GM18951 (cell line): ENCODE measurements around the gene FOSL1.

Experiments used
- POLR2A ChIP-seq: IDR thresholded peaks from 4 replicates; pipeline ENCODE4 v1.6.1; 2011; ENCODE audit warnings: mild to moderate bottlenecking; ENCODE audit not compliant: insufficient read length, insufficient read depth; ENCODE audit errors: extremely low read depth
- in situ Hi-C: fragments of 300-500 bp; cut with MboI; formaldehyde crosslinking; loops from one replicate; pipeline ENCODE4 v1.12.0; 2022; ENCODE audit warnings: low sequenced_read_pairs, mixed read lengths, inconsistent platforms; ENCODE audit not compliant: unreplicated experiment

Gene FOSL1

GRCh38 chr11:65917434-65918210 lies 17.4 kb upstream of the FOSL1 start:
- in situ Hi-C loops: no loop called here
- TF ChIP-seq POLR2A: no peak

- in situ Hi-C loops: no loop called here
- no peak for TF ChIP-seq POLR2A
Observed at GRCh38 chr11:65917077-65917433, 16.9 kb upstream of the FOSL1 start.

GRCh38 chr11:65916391-65916790 lies 16.2 kb upstream of the FOSL1 start:
- TF ChIP-seq POLR2A: no peak
- in situ Hi-C loops: no loop called here

- in situ Hi-C loops: no loop called here
- TF ChIP-seq POLR2A: no peak
Observed at GRCh38 chr11:65915821-65916251, 15.6 kb upstream of the FOSL1 start.

- in situ Hi-C loops: no loop called here
- no peak for TF ChIP-seq POLR2A
Observed at GRCh38 chr11:65915101-65915820, 15.1 kb upstream of the FOSL1 start.

- TF ChIP-seq POLR2A: no peak
- in situ Hi-C loops: no loop called here
Observed at GRCh38 chr11:65912845-65913244, 12.7 kb upstream of the FOSL1 start.

- no peak for TF ChIP-seq POLR2A
- in situ Hi-C loops: no loop called here
Observed at GRCh38 chr11:65911682-65912568, 11.7 kb upstream of the FOSL1 start.

- in situ Hi-C loops: no loop called here
- no peak for TF ChIP-seq POLR2A
Observed at GRCh38 chr11:65907878-65908277, 7.7 kb upstream of the FOSL1 start.

- in situ Hi-C loops: no loop called here
- TF ChIP-seq POLR2A: no peak
Observed at GRCh38 chr11:65906602-65907001, 6.4 kb upstream of the FOSL1 start.

GRCh38 chr11:65903715-65904114 lies 3.5 kb upstream of the FOSL1 start:
- no peak for TF ChIP-seq POLR2A
- in situ Hi-C loops: no loop called here

- in situ Hi-C loops: no loop called here
- TF ChIP-seq POLR2A: no peak
Observed at GRCh38 chr11:65903068-65903481, 2.9 kb upstream of the FOSL1 start.

- in situ Hi-C loops: no loop called here
- no peak for TF ChIP-seq POLR2A
Observed at GRCh38 chr11:65900899-65901180, 652 bp upstream of the FOSL1 start.

GRCh38 chr11:65899356-65900124 lies 648 bp downstream of the FOSL1 start:
- TF ChIP-seq POLR2A: peak; percentile 45
- in situ Hi-C loops: no loop called here
